DMS 273 treated with DMSO at 0.1 percent for 48 hours (cell line): ENCODE measurements around the gene GULP1.
A peak's percentile ranks its signal among the peaks of the same experiment; 100 is the strongest.

Source experiments
- DNase-seq: peaks from one replicate; lab custom pipeline; 2025; lab: John Stamatoyannopoulos, UW

The GULP1 gene

GRCh38 chr2:188326290-188326668 is 34.6 kb downstream of the GULP1 start:
- DNase-seq = no peak

- DNase-seq = peak; percentile 85
Observed at GRCh38 chr2:188326669-188327301, 35.1 kb downstream of the GULP1 start.

GRCh38 chr2:188327518-188328213 is 36.0 kb downstream of the GULP1 start:
- DNase-seq = no peak

- no peak for DNase-seq
Observed at GRCh38 chr2:188328419-188328818, 36.7 kb downstream of the GULP1 start.

- no peak for DNase-seq
Observed at GRCh38 chr2:188330316-188331053, 38.8 kb downstream of the GULP1 start.

GRCh38 chr2:188332619-188333018 is 40.9 kb downstream of the GULP1 start:
- DNase-seq = peak; percentile 63

GRCh38 chr2:188333751-188334524 is 42.3 kb downstream of the GULP1 start:
- DNase-seq = no peak

GRCh38 chr2:188338463-188338862 is 46.8 kb downstream of the GULP1 start:
- no peak for DNase-seq

- no peak for DNase-seq
Observed at GRCh38 chr2:188340257-188340656, 48.6 kb downstream of the GULP1 start.

- DNase-seq = peak; percentile 62
Observed at GRCh38 chr2:188345020-188345419, 53.3 kb downstream of the GULP1 start.

GRCh38 chr2:188345426-188345825 is 53.8 kb downstream of the GULP1 start:
- DNase-seq = no peak

- DNase-seq = no peak
Observed at GRCh38 chr2:188345831-188346458, 54.3 kb downstream of the GULP1 start.

- DNase-seq = no peak
Observed at GRCh38 chr2:188349019-188349418, 57.3 kb downstream of the GULP1 start.

- no peak for DNase-seq
Observed at GRCh38 chr2:188353282-188353681, 61.6 kb downstream of the GULP1 start.

- no peak for DNase-seq
Observed at GRCh38 chr2:188360485-188361263, 69.0 kb downstream of the GULP1 start.

GRCh38 chr2:188364033-188364630 is 72.5 kb downstream of the GULP1 start:
- DNase-seq = no peak

GRCh38 chr2:188365058-188365641 is 73.5 kb downstream of the GULP1 start:
- no peak for DNase-seq

GRCh38 chr2:188367164-188367563 is 75.5 kb downstream of the GULP1 start:
- no peak for DNase-seq

GRCh38 chr2:188369365-188369764 is 77.7 kb downstream of the GULP1 start:
- peak; percentile 9 for DNase-seq

GRCh38 chr2:188378371-188378950 is 86.8 kb downstream of the GULP1 start:
- peak; percentile 77 for DNase-seq
